ENCODE data around the gene PYDC1.
A peak's percentile ranks its signal among the peaks of the same experiment; 100 is the strongest.
"Not testable (repeated sequence)": the region's sequence is repeated elsewhere in the genome, so short reads cannot be mapped to it uniquely, and the experiment has no call there.

PYDC1 gene

DNA sequence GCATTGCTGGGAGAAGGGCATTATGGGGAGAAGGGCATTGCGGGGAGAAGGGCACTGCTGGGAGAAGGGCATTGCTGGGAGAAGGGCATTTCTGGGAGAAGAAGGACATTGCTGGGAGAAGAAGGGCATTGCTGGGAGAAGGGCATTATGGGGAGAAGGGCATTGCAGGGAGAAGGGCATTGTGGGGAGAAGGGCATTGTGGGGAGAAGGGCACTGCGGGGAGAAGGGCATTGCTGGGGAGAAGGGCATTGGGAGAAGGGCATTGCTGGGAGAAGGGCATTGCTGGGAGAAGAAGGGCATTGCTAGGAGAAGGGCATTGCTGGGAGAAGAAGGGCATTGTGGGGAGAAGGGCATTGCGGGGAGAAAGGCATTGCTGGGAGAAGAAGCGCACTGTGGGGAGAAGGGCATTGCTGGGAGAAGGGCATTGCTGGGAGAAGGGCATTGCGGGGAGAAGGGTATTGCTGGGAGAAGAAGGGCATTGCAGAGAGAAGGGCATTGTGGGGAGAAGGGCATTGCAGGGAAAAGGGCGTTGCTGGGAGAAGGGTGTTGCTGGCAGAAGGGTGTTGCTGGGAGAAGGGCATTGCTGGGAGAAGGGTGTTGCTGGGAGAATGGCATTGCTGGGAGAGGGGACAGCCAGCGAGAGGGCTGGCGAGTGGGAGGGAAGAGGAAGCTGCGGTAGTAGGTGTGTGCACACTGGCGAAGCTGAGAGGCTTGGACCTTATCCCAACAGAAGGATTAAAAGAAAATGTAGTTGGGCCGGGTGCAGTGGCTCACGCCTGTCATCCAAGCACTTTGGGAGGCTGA lies 4.6 kb upstream of the PYDC1 start:
- no peak for DNase-seq

DNA sequence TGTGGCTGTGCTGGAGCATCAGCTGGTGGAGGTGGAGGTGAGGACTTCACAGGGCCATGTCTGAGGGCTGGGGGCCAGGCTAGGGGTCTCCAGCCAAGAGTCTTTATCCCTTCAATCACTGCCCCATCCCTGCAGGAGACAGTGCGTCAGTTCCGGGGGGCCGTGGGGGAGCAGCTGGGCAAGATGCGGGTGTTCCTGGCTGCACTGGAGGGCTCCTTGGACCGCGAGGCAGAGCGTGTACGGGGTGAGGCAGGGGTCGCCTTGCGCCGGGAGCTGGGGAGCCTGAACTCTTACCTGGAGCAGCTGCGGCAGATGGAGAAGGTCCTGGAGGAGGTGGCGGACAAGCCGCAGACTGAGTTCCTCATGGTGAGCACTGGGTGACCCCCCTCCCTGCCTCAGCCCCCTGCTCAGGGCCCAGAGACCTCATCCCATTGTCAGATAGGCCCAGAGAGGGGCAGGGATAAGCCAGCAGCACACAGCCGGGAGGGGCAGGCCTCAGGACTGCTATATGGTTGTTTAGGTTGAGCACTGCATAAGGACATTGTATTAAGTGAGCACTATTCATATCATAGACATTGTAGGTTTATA lies 2.3 kb upstream of the PYDC1 start:
- no peak for DNase-seq

DNA sequence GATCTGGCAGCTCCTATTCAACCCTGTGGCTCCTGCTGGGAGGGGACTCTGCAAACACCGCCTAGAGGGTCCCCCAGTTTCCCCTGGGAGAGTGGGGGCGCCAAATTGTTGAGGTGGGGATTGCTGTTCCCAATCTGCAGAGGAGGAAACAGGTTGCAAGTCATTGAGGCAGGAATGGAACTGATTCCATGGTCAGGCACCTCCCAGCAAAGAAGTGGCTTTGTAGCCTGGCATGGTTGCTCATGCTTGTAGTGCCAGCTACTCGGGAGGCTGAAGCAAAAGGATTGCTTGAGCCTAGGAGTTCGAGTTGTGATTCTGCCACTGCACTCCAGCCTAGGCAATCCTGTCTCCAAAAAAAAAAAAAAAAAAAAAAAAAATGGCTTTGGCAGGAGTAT lies 198 bp upstream of the PYDC1 start:
- DNase-seq = no peak

DNA sequence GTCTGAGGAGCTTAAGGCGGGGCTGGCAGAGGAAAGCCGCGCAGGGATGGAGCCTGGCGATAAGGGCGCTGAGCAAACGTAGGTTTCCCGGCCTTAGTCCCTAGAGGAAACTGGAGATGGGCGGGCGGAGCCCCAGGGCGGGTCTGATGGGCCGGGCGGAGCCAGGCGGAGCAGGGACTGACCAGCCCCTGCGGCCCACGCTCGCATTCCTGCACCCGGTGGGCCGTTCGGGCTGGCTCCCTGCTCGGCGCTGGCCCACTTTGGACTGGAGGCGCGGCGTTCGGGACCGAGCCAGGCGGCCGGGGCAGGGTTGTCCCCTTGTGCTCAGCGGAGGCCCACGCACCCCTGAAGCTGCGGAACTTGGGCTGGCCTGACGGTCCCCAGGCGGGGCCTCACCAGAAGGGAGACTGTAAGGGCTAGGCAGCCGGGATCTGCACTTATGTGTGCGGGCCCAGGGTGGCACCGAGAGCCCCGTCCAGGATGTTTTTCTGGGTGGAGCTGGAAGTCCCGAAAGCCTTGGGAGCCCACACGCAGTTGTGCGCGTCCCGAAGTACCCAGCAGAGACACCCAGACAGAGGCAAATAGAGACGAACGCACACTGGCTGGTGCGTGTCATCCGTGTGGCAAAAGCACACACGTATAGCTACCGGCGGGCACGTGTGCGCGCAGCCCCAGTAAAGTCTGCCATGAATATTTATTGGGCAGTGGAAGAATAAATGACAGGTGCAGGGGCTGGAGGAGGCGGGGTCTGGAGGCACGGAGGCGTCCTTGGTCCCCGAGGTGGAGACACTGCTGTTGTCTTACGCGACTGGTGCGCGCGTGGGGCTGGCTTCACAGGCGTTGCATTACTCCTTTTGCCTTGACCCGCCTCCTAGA lies 1.4 kb downstream of the PYDC1 start:
- DNase-seq = peak; percentile 64

DNA sequence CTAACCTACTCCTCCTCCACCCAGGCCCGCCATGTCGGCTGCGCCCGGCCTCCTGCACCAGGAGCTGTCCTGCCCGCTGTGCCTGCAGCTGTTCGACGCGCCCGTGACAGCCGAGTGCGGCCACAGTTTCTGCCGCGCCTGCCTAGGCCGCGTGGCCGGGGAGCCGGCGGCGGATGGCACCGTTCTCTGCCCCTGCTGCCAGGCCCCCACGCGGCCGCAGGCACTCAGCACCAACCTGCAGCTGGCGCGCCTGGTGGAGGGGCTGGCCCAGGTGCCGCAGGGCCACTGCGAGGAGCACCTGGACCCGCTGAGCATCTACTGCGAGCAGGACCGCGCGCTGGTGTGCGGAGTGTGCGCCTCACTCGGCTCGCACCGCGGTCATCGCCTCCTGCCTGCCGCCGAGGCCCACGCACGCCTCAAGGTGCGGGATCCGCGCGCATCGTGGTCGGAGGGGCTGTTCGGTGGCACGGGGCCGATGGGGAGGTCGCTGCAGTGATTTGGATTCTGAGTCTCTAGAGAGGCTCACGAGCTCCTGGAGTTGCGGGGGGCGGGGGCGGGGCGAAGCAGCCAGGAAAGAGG lies 2.1 kb downstream of the PYDC1 start:
- peak; percentile 32 for DNase-seq

DNA sequence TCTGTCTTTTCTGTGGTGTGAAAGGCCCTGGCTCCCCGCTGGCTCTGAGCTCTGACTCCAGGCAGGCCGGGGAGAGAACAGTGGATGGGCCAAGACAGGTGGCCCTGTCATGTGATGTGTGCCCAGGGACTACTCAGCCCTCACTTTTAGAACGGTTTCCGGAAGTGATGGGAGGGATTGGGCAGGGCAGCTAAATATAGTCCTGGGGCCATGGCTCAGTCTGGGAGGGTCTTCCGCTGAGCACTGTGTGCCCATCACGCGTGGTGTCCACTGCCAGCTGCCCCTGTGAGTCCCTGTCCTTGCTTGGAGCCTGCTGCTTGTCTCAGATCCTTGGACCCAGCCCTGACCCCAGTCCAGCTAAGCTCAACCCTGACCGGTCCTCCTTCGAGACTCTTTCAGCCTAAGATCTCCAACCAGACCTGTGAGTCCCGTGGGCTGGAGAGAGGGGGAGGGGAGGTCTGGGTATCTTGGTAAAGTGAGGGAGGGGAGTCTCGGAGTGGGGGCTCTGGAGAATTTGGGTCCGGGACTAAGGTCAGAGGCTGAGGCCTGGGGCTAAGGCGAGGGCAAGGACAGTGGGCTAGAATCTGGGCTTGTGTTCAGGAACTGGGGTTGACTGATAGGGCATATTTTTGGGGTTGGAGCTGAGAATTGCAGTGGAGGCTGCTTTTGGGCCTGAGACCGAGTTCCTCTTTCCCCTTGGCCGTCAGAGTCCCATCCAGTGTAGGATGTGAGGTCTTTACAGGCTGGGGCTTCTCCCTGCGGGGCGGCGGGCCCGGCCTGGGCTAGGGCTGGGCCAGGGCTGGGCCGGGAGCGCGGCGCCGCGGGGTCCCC lies 2.8 kb downstream of the PYDC1 start, which contains the start of gene TRIM72:
TRIM72 (plus strand) TSS at position 243 of the 831 bp plus-strand sequence. CDS start 620 bp downstream, outside the sequence.
- peak; percentile 15 for DNase-seq

DNA sequence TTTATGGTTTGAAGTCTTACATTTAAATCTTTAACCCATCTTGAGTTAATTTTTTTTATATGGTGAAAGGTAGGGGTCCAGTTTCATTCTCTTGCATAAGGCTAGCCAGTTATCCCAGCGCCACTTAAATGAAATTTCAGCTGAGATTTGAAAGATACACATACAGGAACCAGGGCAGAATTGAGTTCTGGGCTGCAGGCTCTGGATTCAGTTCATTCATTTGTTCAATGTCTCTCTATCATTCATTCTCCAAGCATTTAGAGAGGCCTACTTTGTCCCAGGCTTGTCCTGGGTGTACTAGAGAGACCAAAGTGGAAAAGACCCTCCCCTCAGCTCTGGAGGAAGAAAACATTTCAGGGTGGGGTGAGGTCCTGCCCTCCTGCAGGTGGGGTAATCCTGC lies 3.6 kb downstream of the PYDC1 start:
- no peak for DNase-seq

DNA sequence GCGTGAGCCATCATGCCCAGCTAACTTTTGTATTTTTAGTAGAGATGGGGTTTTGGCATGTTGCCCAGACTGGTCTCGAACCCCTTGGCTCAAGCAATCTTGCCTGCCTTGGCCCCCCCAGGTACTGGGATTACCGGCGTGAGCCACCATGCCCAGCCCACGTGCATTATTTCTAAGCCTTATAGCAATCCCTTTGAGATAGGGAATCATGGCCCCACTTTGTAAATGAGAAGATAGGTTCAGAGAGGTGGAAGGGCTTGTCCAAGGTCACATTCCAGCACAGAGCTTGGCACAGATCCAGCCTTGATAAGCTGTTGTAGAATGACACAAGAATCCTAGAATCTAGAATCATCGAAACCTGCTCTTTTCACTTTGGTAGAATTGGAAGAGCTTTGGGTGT lies 10.2 kb downstream of the PYDC1 start:
- no peak for DNase-seq

DNA sequence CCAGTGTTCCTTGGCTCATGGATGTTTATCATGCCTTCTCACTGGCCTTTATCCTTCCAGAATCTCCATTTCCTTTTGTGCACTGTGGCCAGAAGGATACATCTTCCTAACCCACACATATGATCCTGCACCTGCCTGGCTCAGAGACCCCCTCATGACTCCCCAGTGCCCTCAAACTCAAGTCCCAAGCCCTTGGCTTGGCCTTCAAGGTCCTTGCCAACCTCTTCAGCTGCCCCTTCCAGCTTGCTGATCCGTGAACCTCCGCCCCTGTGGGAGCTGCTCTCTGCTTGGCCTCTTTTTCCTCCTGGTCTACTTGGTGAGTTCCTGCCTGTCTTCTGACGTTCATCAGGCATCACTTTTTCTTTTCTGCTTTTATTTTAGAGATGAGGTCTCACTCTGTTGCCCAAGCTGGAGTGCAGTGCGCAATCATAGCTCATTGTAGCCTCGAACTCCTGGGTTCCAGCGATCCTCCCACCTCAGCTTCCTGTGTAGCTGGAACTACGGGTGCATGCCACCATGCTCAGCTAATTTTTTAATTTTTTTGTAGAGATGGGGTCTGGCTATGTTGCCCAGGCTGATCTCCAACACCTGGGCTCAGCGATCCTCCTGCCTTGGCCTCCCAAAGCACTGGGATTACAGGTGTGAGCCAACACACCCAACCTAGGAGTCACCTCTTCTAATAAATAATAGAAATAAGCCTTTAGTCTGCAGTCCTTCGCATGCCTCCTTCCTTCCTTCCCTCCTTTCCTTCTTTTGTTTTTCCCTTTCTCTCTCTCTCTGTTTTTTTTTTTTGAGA lies 11.9 kb downstream of the PYDC1 start:
- DNase-seq = no peak

DNA sequence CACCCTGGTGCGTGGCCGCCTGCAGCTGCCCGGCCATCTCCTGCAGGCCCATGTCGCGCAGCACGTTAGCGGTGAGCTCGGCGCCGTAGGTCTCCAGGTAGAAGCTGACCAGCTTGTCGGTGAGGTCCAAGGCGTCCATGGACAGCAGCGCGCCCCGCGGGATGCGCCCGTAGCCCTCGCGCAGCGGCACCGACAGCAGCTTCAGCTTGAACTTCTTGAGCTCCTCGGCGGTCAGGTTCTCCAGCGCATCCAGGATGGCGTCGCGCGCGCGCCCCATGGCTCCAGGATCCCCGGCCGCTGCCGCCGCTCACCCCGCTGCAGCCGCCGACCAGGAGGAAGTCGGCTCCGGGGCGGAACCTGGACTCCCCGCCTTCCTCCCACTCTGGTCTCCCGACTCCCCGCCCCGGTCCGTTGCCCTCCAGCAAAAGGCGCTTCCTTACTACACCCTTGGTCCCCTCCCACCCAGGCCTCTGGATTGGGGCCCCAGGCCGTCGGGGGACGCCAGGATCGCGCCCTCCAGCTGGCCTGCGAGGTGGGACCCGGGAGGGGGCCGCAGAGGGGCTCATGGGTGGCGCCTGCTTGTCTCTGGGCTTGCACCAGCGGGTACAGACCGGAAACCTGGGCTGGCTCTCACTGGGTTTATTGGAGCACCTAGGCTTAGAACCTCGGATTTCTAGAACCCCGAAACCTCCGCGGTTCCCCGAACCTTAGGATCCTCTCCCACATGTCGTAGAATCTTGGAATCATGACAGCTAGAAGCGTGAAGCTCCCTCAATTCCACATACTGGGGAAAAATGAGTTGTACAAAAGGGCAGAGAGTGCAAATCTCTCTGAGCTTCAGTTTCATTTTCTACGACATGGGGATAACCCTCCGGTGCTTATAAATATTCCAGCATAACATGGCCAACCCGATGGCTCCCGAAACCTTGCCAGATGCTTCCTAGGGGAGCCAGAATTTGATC lies 14.2 kb downstream of the PYDC1 start, which contains the start of gene PYCARD:
PYCARD (minus strand) TSS at position 347 of the 962 bp plus-strand sequence; CDS start at position 277, 70 bp downstream.
- DNase-seq = no peak

DNA sequence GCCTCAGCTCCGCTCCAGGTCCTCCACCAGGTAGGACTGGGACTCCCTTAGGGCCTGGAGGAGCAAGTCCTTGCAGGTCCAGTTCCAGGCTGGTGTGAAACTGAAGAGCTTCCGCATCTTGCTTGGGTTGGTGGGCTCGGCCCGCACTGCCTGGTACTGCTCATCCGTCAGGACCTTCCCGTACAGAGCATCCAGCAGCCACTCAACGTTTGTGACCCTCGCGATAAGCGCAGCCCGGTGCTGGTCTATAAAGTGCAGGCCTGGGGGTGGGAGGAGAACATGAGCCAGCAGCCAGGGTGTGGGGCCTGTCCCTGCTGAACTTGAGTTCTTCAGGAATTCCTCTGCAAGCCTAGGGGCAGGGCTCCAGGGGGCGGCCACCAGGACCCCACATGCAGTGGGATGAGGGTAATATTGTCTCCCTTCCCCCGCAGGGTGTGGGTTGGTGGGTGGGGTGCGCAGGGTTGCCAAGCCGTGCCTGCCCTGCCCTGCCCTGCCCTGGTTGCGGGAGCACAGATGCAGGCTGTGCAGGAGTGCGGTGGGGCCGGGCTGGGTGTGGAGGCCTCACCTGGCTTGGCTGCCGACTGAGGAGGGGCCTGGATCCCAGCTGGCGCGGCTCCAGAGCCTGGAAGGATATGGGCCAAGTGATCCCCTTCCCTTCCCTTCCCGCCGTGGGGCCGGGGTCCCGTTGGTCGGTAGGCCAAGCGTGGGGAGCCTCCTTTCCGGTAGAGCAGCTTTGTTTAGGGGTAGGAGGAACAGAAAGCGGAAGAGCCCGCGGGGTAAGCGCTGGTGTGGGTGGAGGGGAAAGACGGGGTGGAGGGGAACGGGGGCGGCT lies 15.1 kb downstream of the PYDC1 start:
- DNase-seq = no peak

DNA sequence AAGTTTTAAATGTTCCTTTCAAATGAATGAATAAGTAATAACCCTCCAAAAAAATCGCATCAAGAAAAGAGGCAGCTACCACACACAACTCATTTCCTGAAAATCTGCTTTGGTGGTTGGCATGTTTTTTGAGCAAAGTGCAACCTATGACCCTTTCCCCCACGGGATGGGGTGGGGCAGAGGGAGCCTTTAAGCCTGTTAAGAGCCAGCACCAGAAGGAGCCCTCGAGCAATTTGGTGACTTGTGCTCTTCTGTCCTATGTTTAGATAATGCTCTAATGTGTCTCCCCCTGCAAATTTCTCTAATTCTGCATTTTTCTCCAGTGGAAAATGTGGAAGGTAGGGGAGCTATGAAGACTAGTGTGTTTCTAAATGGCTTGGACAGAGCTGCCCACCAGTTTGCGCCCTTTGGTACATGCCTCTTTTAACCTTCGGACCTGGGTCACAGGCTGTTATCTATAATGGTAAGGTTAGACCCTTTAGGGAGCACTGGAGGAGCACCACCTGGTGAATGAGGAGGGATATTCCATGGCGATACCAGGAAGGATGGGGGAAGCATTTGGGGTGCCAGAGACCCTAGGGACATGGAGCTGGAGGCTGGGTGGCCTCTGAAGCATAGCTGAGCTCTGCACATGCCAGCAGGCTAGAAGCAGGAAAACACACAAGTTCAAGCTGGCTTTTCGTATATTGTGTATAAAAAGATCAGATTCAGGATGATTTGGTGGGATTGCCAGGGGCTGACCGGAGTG lies 15.9 kb downstream of the PYDC1 start:
- no peak for DNase-seq

DNA sequence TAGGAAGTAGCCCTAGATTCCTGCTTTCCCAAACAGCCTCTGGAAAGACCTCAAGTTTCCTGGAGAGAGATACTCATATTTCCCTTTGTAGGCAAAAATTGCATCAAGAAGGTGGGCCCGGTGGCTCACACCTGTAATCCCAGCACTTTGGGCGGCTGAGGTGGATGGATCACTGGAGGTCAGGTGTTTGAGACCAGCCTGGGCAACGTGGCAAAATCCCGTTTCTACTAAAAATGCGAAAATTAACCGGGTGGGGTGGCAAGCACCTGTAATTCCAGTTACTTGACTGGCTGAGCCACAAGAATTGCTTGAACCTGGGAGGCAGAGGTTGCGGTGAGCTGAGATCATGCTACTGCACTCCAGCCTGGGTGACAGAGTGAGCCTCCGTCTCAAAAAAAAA lies 16.8 kb downstream of the PYDC1 start:
- DNase-seq = not testable (repeated sequence)

DNA sequence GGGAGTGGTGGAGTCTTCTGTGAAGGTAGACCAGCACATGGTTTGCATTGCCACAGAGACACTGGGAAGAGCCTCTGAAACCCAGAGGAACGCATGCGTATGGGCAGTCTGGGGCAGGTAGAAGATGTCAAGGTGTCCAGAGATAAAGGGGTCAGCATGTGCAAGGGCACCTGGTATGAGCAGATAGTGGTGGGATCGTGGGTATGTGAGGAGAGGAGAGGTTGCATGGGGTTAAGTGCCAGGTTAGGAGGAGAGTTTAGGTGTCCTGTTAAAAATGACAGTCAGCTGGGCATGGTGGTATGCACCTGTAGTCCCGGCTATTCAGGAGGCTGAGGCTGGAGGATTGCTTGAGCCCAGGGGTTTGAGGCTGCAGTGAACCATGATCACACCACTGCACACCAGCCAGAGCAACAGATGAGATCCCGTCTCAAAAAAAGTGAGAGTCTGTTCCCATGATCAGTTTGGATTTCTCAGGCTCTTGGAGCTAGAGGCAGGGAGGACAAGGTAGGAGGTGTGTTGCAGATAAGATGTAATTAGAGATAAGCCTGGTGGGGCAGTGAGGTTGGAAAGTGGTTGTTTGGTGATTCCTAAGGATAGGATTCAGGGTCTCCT lies 17.4 kb downstream of the PYDC1 start:
- no peak for DNase-seq

DNA sequence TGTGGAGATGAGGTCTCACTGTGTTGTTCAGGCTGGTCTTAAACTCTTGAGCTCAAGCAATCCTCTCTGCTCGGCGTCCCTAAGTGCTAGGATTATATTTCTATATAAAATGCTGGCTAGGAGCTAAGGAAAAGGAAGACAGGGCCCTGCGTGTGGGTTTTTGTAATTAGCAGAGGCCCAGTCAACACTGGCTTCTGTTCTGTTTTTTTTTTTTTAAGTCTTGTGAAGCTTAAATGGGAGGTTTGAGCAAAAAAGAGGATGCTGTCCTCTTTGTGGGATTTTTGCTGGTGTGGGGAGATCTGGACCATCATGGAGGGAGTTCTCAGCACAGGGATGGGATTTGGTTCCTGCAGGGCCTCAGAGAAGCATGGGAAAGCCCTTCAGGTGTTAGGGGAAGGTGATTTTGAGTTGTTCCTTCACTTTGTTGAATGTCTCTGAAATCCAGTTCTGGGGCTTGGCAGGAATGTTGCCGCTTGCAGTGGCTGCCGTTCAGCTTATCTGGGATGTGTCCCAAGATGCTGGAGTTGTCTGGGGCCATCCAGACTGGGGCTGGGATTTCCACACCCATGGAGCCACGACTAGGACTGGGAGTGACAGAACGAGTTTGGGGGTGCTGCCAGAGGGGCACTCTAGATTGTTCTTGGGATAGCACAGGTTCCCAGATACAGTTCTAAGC lies 18.6 kb downstream of the PYDC1 start:
- DNase-seq = no peak

DNA sequence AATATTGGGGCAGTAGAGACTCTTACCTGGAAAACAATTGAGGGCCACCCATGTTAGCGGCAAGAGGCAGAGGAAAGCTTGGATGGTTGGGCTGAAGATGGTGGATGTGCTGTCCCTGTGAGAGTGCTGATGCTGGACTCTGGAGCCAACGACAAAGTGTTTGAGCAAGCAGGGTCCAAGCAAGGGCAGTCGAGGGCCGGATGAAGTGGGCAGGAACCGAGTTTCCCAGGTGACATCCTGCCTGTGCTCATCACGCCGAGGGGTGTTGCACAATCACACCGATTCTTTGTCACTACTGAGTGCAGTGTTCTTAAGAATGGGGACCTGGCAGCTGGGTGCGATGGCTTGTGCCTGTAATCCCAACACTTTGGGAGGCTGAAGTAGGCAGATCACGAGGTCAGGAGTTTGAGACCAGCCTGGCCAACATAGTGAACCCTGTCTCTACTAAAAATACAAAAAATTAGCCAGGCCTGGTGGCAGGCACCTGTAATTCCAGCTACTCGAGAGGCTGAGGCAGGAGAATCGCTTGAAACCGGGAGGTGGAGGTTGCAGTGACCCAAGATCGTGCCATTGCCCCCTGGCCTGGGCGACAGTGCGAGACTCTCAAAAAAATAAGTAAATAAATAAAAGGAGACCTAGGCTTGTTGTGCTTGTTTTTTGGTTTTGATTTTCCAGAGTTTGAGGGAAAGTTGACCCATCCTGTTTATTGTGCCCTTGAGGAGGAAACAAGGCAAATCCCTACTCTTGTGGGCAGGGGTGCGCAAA lies 20.4 kb downstream of the PYDC1 start:
- no peak for DNase-seq
